ENCODE results near the gene PLD5.

- no peak for TF ChIP-seq CTCF (IDR thresholded peaks at IDR 0.05)
- TF ChIP-seq POLR2A (IDR thresholded peaks at IDR 0.05): no peak
These were observed 71.9 kb downstream of the PLD5 start for GRCh38 chr1:242452573-242452972.

All from testis (tissue), 2 donors.